K562 (cell line): ENCODE results near the gene XPR1. TPM values are rescaled to one million over a fixed set of nuclear protein-coding genes. Genes with fewer than 3 reads are reported as not detected.

Source experiments
- ARHGAP35 ChIP-seq: fragments of 450-650 bp; IDR thresholded peaks from 2 replicates; pipeline ENCODE4 v1.6.1; 2018; ENCODE audit not compliant: partially characterized antibody
- ASH1L ChIP-seq: fragments of 450-650 bp; IDR thresholded peaks from 2 replicates; pipeline ENCODE4 v1.6.1; 2018; ENCODE audit warnings: borderline replicate concordance, mild to moderate bottlenecking, low read depth; ENCODE audit not compliant: partially characterized antibody
- CXXC5 ChIP-seq: fragments of 250-450 bp; sonication (Bioruptor Pico); IDR thresholded peaks from 2 replicates; pipeline ENCODE4 v1.8.0; 2022; ENCODE audit warnings: inconsistent platforms, mild to moderate bottlenecking, moderate library complexity
- MCM3 ChIP-seq: fragments of 450-650 bp; IDR thresholded peaks from 2 replicates; pipeline ENCODE4 v1.6.1; 2016
- POLR2AphosphoS5 ChIP-seq: IDR thresholded peaks from 2 replicates; pipeline ENCODE4 v1.6.1; 2011; ENCODE audit warnings: mild to moderate bottlenecking, low read depth, low read length, moderate library complexity; ENCODE audit not compliant: control insufficient read depth, insufficient read depth
- SUPT5H ChIP-seq: fragments of 450-650 bp; IDR thresholded peaks from 2 replicates; pipeline ENCODE4 v1.6.1; 2016
- ZBTB8A ChIP-seq: fragments of 450-650 bp; IDR thresholded peaks from 2 replicates; pipeline ENCODE4 v1.6.1; 2018; ENCODE audit warnings: mild to moderate bottlenecking, moderate library complexity; ENCODE audit not compliant: partially characterized antibody
- polyA plus RNA-seq, 8 experiments: library from polyadenylated mRNA; depleted of rRNA in 4 of 8; stranded (reverse) in 5 of 8; unstranded in 3 of 8; fragments of >200 nt; fragmentation: Nextera tagmentation in 2 of 8; fragmentation: Illumina TruSeq in 1 of 8; extraction: Ambion mirVana in 2 of 8; extraction: Trizol in 1 of 8; gene quantifications; 2 replicates each; pipeline versions ENCODE4 v1.2.1 to v1.2.3, GENCODE V29; 2011 to 2014; ENCODE audit warnings: inconsistent platforms in 1 of 8, missing spikeins in 1 of 8
- total RNA-seq, 7 experiments: library from RNA; depleted of rRNA in 6 of 7; stranded (reverse); fragments of >200 nt in 6 of 7; fragmentation: Illumina TruSeq in 2 of 7; extraction: Trizol in 2 of 7; gene quantifications; 2 replicates each; pipeline versions ENCODE4 v1.2.1 to v1.2.3, GENCODE V29; 2011 to 2021; ENCODE audit warnings: low replicate concordance in 1 of 7
- TF ChIP-seq, protein P1 (sequence below): fragments of 200-800 bp; sonication (Bioruptor generic); IDR thresholded peaks from 2 replicates; pipeline ENCODE4 v1.6.1; 2017; ENCODE audit warnings: missing genetic modification characterization, missing compliant biosample characterization
- TF ChIP-seq, protein P2 (sequence below): fragments of 250-450 bp; sonication (Bioruptor Pico); IDR thresholded peaks from 2 replicates; pipeline ENCODE4 v1.4.0; 2020
- TF ChIP-seq, protein P3 (sequence below): fragments of 250-450 bp; sonication (Bioruptor Pico); IDR thresholded peaks from 2 replicates; pipeline ENCODE4 v1.4.0; 2020
- TF ChIP-seq, protein P4 (sequence below): sonication (generic); formaldehyde crosslinking; IDR thresholded peaks from 2 replicates; pipeline ENCODE4 v1.8.0; 2022; ENCODE audit warnings: mild to moderate bottlenecking, missing genetic modification reagents, borderline replicate concordance
- TF ChIP-seq, protein P5 (sequence below): sonication (generic); formaldehyde crosslinking; IDR thresholded peaks from 2 replicates; pipeline ENCODE4 v1.4.0; 2020; ENCODE audit warnings: mild to moderate bottlenecking, missing genetic modification reagents
- TF ChIP-seq, protein P6 (sequence below): fragments of 250-450 bp; sonication (Bioruptor Pico); IDR thresholded peaks from 2 replicates; pipeline ENCODE4 v1.9.0; 2021; ENCODE audit warnings: mild to moderate bottlenecking

Gene XPR1
- total and polyA plus RNA-seq, 9 of the 15 experiments (the other 6 are each of a cell fraction or from before 2014, with no cell fraction given), result 3.0 to 66.2 (median 38.6) TPM

DNA sequence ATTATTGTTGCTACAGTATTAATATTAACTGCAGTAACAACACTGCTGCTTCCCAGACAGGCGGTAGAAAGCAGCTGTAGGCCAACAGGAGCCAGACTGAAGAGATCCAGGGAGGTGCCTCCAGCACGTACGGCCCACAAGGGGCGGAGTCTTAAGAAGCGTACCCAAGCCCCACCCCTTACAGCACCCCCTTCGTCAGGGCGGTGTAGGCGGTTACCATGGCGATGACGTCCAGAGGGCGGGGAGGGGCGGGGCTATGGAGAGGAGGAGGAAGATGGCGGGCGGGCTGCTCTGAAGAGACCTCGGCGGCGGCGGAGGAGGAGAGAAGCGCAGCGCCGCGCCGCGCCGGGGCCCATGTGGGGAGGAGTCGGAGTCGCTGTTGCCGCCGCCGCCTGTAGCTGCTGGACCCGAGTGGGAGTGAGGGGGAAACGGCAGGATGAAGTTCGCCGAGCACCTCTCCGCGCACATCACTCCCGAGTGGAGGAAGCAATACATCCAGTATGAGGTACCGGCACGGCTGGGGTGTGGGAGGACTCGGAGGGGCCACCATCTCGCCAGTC lies at the start of gene XPR1 (continued):
- TF ChIP-seq, protein P1, sequence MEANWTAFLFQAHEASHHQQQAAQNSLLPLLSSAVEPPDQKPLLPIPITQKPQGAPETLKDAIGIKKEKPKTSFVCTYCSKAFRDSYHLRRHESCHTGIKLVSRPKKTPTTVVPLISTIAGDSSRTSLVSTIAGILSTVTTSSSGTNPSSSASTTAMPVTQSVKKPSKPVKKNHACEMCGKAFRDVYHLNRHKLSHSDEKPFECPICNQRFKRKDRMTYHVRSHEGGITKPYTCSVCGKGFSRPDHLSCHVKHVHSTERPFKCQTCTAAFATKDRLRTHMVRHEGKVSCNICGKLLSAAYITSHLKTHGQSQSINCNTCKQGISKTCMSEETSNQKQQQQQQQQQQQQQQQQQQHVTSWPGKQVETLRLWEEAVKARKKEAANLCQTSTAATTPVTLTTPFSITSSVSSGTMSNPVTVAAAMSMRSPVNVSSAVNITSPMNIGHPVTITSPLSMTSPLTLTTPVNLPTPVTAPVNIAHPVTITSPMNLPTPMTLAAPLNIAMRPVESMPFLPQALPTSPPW (CRISPR knock-in tag), result peak; percentile 91
- TF ChIP-seq, protein P2, sequence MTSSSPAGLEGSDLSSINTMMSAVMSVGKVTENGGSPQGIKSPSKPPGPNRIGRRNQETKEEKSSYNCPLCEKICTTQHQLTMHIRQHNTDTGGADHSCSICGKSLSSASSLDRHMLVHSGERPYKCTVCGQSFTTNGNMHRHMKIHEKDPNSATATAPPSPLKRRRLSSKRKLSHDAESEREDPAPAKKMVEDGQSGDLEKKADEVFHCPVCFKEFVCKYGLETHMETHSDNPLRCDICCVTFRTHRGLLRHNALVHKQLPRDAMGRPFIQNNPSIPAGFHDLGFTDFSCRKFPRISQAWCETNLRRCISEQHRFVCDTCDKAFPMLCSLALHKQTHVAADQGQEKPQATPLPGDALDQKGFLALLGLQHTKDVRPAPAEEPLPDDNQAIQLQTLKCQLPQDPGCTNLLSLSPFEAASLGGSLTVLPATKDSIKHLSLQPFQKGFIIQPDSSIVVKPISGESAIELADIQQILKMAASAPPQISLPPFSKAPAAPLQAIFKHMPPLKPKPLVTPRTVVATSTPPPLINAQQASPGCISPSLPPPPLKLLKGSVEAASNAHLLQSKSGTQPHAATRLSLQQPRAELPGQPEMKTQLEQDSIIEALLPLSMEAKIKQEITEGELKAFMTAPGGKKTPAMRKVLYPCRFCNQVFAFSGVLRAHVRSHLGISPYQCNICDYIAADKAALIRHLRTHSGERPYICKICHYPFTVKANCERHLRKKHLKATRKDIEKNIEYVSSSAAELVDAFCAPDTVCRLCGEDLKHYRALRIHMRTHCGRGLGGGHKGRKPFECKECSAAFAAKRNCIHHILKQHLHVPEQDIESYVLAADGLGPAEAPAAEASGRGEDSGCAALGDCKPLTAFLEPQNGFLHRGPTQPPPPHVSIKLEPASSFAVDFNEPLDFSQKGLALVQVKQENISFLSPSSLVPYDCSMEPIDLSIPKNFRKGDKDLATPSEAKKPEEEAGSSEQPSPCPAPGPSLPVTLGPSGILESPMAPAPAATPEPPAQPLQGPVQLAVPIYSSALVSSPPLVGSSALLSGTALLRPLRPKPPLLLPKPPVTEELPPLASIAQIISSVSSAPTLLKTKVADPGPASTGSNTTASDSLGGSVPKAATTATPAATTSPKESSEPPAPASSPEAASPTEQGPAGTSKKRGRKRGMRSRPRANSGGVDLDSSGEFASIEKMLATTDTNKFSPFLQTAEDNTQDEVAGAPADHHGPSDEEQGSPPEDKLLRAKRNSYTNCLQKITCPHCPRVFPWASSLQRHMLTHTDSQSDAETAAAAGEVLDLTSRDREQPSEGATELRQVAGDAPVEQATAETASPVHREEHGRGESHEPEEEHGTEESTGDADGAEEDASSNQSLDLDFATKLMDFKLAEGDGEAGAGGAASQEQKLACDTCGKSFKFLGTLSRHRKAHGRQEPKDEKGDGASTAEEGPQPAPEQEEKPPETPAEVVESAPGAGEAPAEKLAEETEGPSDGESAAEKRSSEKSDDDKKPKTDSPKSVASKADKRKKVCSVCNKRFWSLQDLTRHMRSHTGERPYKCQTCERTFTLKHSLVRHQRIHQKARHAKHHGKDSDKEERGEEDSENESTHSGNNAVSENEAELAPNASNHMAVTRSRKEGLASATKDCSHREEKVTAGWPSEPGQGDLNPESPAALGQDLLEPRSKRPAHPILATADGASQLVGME (CRISPR knock-in tag), result peak; percentile 84
- TF ChIP-seq, protein P3, sequence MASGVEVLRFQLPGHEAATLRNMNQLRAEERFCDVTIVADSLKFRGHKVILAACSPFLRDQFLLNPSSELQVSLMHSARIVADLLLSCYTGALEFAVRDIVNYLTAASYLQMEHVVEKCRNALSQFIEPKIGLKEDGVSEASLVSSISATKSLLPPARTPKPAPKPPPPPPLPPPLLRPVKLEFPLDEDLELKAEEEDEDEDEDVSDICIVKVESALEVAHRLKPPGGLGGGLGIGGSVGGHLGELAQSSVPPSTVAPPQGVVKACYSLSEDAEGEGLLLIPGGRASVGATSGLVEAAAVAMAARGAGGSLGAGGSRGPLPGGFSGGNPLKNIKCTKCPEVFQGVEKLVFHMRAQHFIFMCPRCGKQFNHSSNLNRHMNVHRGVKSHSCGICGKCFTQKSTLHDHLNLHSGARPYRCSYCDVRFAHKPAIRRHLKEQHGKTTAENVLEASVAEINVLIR, result no peak
- TF ChIP-seq CXXC5 (CRISPR knock-in tag) (peak; percentile 74; the same call in 1 of the 2 replicates), SUPT5H (peak; percentile 92), ARHGAP35 (no peak), ASH1L (no peak), ZBTB8A (no peak), POLR2AphosphoS5 (peak; percentile 86), MCM3 (no peak)
- TF ChIP-seq, protein P4, sequence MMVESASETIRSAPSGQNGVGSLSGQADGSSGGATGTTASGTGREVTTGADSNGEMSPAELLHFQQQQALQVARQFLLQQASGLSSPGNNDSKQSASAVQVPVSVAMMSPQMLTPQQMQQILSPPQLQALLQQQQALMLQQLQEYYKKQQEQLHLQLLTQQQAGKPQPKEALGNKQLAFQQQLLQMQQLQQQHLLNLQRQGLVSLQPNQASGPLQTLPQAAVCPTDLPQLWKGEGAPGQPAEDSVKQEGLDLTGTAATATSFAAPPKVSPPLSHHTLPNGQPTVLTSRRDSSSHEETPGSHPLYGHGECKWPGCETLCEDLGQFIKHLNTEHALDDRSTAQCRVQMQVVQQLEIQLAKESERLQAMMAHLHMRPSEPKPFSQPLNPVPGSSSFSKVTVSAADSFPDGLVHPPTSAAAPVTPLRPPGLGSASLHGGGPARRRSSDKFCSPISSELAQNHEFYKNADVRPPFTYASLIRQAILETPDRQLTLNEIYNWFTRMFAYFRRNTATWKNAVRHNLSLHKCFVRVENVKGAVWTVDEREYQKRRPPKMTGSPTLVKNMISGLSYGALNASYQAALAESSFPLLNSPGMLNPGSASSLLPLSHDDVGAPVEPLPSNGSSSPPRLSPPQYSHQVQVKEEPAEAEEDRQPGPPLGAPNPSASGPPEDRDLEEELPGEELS (CRISPR knock-in tag), result peak; percentile 38; the same call in 1 of the 2 replicates
- TF ChIP-seq, protein P5, sequence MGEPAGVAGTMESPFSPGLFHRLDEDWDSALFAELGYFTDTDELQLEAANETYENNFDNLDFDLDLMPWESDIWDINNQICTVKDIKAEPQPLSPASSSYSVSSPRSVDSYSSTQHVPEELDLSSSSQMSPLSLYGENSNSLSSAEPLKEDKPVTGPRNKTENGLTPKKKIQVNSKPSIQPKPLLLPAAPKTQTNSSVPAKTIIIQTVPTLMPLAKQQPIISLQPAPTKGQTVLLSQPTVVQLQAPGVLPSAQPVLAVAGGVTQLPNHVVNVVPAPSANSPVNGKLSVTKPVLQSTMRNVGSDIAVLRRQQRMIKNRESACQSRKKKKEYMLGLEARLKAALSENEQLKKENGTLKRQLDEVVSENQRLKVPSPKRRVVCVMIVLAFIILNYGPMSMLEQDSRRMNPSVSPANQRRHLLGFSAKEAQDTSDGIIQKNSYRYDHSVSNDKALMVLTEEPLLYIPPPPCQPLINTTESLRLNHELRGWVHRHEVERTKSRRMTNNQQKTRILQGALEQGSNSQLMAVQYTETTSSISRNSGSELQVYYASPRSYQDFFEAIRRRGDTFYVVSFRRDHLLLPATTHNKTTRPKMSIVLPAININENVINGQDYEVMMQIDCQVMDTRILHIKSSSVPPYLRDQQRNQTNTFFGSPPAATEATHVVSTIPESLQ (CRISPR knock-in tag), result 0 out of 2 replicates have a peak, but pooled peaks have one; percentile 52
- TF ChIP-seq, protein P6, sequence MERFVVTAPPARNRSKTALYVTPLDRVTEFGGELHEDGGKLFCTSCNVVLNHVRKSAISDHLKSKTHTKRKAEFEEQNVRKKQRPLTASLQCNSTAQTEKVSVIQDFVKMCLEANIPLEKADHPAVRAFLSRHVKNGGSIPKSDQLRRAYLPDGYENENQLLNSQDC (CRISPR knock-in tag), result peak; percentile 68; the same call in 1 of the 2 replicates
